WTC11 (cell line): ENCODE results near the gene RALBP1.

Experiments
- CTCF ChIP-seq: fragments of 200-600 bp; IDR thresholded peaks from 2 replicates; pipeline ENCODE4 v1.8.0; 2022; ENCODE audit warnings: antibody characterized with exemption
- ELF4 ChIP-seq: sonication (generic); formaldehyde crosslinking; IDR thresholded peaks from 2 replicates; pipeline ENCODE4 v1.8.1; 2022; ENCODE audit warnings: low read depth, mild to moderate bottlenecking, moderate library complexity, missing genetic modification reagents
- ERG ChIP-seq: fragments of 250-450 bp; sonication (Bioruptor Pico); IDR thresholded peaks from 2 replicates; pipeline ENCODE4 v1.8.0; 2021; ENCODE audit warnings: mild to moderate bottlenecking
- FOXJ3 ChIP-seq: sonication (generic); formaldehyde crosslinking; IDR thresholded peaks from 2 replicates; pipeline ENCODE4 v1.9.0; 2021; ENCODE audit warnings: missing genetic modification reagents, mild to moderate bottlenecking, borderline replicate concordance
- GTF2I ChIP-seq: fragments of 250-450 bp; sonication (Bioruptor Pico); conservative IDR thresholded peaks from 2 replicates; pipeline ENCODE4 v1.4.0; 2021; ENCODE audit warnings: mild to moderate bottlenecking
- MAX ChIP-seq: sonication (generic); formaldehyde crosslinking; IDR thresholded peaks from 2 replicates; pipeline ENCODE4 v1.8.0; 2022; ENCODE audit warnings: mild to moderate bottlenecking, missing genetic modification reagents
- MYBL2 ChIP-seq: sonication (generic); formaldehyde crosslinking; IDR thresholded peaks from 2 replicates; pipeline ENCODE4 v1.8.1; 2023; ENCODE audit warnings: mild to moderate bottlenecking, moderate library complexity, missing genetic modification reagents
- PREB ChIP-seq: sonication (generic); formaldehyde crosslinking; IDR thresholded peaks from 2 replicates; pipeline ENCODE4 v1.8.1; 2022; ENCODE audit warnings: mild to moderate bottlenecking, missing genetic modification reagents, moderate library complexity, borderline replicate concordance
- SP1 ChIP-seq: sonication (generic); formaldehyde crosslinking; conservative IDR thresholded peaks from 2 replicates; pipeline ENCODE4 v1.8.1; 2022; ENCODE audit warnings: missing genetic modification reagents
- TEAD4 ChIP-seq: sonication (generic); formaldehyde crosslinking; IDR thresholded peaks from 2 replicates; pipeline ENCODE4 v1.8.0; 2022; ENCODE audit warnings: mild to moderate bottlenecking, missing genetic modification reagents
- USF2 ChIP-seq: sonication (generic); formaldehyde crosslinking; IDR thresholded peaks from 2 replicates; pipeline ENCODE4 v1.8.1; 2023; ENCODE audit warnings: mild to moderate bottlenecking, missing genetic modification reagents, moderate library complexity
- ZNF416 ChIP-seq: fragments of 250-450 bp; sonication (Bioruptor Pico); IDR thresholded peaks from 2 replicates; pipeline ENCODE4 v1.9.0; 2021; ENCODE audit warnings: mild to moderate bottlenecking, inconsistent platforms
- ZNF671 ChIP-seq: fragments of 250-450 bp; sonication (Bioruptor Pico); IDR thresholded peaks from 2 replicates; pipeline ENCODE4 v1.8.0; 2021; ENCODE audit warnings: mild to moderate bottlenecking

- TF ChIP-seq FOXJ3: no peak
- no peak for TF ChIP-seq CTCF
- TF ChIP-seq GTF2I (CRISPR knock-in tag): no peak
- TF ChIP-seq ELF4 (CRISPR knock-in tag): no peak
- TF ChIP-seq PREB (CRISPR knock-in tag): no peak
- TF ChIP-seq ZNF671: no peak
- TF ChIP-seq SP1 (CRISPR knock-in tag): no peak
- TF ChIP-seq MAX: no peak
- TF ChIP-seq ERG: no peak
- no peak for TF ChIP-seq MYBL2
- no peak for TF ChIP-seq TEAD4 (CRISPR knock-in tag)
- no peak for TF ChIP-seq USF2
- no peak for TF ChIP-seq ZNF416 (CRISPR knock-in tag)
Measured at GRCh38 chr18:9578306-9578705, 103.0 kb downstream of the RALBP1 start.
